ENCODE results near the gene CHPT1.

DNA sequence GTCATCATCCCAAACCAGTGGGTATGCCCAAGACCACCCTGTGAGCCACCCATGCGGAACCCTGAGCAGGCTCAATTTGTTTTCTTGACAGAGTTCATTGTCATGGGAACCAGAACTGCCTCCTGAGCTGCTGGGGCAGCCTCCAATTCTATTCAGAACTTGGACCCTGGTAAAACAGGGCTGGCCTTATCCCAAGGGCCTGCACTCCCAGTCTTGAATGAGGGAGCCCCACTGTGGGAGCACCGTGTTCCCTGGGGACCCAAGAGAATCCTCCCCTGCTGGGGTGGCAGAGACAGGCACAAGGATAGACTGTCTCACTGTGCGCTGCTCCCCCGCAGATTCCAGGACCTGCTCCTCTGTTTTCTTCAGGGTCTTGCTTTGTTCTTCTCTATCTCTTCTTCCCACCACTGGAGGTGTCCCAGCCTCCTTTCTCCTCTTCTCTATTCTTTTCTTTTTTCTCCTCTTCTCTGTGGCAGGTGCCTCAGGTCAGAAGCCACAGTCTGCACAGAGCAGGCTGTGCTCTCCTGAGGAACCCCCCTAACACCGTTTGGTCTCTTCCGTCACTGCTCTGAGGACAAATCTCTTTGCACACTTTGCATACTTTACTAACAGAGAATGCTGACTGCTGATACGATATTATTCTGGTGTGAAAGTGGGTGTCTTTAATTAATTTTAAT lies 31.2 kb upstream of the CHPT1 start:
- TF ChIP-seq, protein P1, sequence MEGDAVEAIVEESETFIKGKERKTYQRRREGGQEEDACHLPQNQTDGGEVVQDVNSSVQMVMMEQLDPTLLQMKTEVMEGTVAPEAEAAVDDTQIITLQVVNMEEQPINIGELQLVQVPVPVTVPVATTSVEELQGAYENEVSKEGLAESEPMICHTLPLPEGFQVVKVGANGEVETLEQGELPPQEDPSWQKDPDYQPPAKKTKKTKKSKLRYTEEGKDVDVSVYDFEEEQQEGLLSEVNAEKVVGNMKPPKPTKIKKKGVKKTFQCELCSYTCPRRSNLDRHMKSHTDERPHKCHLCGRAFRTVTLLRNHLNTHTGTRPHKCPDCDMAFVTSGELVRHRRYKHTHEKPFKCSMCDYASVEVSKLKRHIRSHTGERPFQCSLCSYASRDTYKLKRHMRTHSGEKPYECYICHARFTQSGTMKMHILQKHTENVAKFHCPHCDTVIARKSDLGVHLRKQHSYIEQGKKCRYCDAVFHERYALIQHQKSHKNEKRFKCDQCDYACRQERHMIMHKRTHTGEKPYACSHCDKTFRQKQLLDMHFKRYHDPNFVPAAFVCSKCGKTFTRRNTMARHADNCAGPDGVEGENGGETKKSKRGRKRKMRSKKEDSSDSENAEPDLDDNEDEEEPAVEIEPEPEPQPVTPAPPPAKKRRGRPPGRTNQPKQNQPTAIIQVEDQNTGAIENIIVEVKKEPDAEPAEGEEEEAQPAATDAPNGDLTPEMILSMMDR (IDR thresholded peaks at IDR 0.05; ENCODE audit: borderline replicate concordance, extremely low read depth, low read length, poor library complexity, severe bottlenecking): no peak
- TF ChIP-seq EZH2 (IDR thresholded peaks at IDR 0.05; ENCODE audit: borderline replicate concordance, low read depth, low read length, severe bottlenecking): no peak

Measured in DND-41 (cell line).